Activated gamma-delta T cell treated with anti-CD3 and anti-CD28 coated beads, Interleukin-2, amount 50 U/mL, for 16 hours (primary cell): Measurements from ENCODE around the gene MED10.
"Not testable (repeated sequence)": the region's sequence is repeated elsewhere in the genome, so short reads cannot be mapped to it uniquely, and the experiment has no call there.

Experiments
- DNase-seq: peaks from one replicate; pipeline ENCODE4 v3.0.0-alpha.2; 2020; ENCODE audit warnings: low read depth

MED10 gene

GRCh38 chr5:6372251-6373080 lies 5.9 kb downstream of the MED10 start:
- no peak for DNase-seq

DNA sequence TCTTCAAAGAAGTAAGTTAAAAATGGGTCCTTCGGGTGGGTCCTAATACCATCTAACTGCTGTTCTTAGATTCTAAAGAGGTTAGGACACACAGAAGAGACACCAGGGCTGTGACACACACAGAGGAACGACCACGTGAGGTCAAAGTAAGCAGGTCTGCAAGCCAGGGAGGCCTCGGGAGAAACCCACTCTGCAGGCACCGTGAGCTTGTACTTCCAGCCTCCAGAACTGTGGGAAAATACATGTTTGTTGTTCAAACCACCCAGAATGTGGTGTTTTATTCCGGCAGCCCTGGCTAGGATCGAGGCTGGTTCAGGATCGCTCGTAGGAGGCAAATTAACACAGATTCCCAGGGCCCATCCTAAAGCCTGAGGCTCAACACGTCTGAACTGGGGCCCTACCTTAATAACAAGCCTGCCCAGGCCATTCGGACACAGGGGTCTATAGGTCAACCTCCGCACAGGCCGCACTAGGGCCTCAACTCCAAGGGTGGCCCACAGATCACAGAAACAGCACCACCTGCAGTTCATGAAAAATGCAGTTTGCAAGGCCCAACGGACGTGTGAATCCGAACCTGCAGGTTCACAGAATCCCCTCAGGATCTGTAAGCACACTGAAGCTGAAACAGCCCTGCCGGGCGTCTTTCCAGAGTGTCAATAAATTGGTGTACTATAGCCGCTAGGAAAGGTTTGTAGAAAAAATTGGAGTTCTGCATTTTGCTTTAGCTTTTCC lies 7.1 kb downstream of the MED10 start:
- no peak for DNase-seq

GRCh38 chr5:6370580-6370979 lies 7.8 kb downstream of the MED10 start:
- no peak for DNase-seq

DNA sequence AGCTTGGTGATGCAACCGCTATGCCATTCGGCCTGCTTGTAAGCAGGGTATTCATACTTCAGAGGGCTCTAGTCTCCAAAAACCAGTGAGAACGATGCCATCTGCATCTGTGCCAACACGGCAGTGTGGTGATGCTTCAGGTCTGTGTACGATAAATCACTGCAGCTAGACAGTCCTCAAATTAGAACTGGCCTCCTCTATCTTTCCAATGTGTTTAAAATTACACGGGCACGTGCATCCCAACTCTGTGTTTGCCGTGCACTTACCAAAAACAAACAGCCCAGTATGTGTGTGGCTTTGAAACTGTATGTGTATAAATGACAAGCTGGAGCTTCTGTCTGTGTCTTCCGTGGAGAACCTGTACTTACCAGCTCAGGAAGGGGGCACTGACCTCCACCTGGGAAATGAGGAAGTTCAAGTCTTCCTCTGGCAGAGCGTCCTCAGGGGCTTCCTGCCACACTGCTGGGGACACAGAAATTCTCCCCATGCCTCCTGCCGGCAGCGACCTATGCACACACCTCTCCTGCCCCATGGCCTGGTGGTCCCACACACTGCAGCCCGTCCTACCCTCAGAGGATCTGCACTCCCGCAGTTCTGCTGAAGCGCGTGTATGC lies 12.3 kb downstream of the MED10 start:
- no peak for DNase-seq

- no peak for DNase-seq
These were observed 13.0 kb downstream of the MED10 start for GRCh38 chr5:6365142-6365976.

DNA sequence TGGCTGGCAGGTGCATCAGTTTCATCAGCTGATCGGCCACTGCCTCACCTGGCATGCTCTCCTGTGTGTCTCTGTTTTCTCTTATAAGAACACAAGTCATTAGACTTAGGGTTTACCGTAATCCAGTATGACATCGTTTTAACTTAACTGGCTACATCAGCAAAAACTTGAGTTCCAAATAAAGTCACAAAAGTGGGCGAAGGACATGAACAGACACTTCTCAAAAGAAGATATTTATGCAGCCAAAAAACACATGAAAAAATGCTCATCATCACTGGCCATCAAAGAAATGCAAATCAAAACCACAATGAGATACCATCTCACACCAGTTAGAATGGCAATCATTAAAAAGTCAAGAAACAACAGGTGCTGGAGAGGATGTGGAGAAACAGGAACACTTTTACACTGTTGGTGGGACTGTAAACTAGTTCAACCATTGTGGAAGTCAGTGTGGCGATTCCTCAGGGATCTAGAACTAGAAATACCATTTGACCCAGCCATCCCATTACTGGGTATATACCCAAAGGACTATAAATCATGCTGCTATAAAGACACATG lies 14.8 kb downstream of the MED10 start:
- DNase-seq, result not testable (repeated sequence)

GRCh38 chr5:6362846-6363245 lies 15.5 kb downstream of the MED10 start:
- DNase-seq, result no peak

GRCh38 chr5:6361101-6361500 lies 17.2 kb downstream of the MED10 start:
- no peak for DNase-seq

GRCh38 chr5:6360323-6361072 lies 17.8 kb downstream of the MED10 start:
- no peak for DNase-seq

- no peak for DNase-seq
These were observed 18.6 kb downstream of the MED10 start for GRCh38 chr5:6359555-6360322.

- no peak for DNase-seq
These were observed 19.9 kb downstream of the MED10 start for GRCh38 chr5:6358434-6358820.

GRCh38 chr5:6357817-6358433 lies 20.4 kb downstream of the MED10 start:
- not testable (repeated sequence) for DNase-seq

DNA sequence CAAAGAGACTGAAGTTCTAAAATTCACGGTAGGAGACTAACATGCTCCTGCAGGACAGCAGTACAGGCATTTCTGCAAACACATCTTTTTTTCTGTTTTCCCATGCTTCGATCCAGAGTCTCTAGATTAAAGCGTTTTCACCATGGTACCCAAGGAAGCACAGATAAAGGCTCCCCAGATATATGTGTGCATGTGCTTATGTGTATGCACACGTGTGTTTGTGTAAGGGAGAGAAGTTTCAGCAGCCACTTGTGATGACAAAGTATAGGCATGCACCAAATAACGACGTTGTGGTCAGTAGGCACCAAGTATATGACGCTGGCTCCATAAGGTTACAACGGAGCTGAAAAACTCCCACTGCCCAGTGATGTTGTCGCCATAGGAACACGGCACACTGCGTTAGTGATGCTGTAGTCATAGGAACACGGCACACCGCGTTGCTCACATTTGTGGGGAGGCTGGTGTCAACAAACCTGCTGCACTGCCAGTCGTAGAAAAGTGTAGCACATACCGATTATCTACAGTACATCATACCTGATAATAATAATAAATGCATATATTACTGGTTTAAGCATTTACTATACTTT lies 21.7 kb downstream of the MED10 start:
- no peak for DNase-seq

- no peak for DNase-seq
These were observed 23.1 kb downstream of the MED10 start for GRCh38 chr5:6355294-6355693.

DNA sequence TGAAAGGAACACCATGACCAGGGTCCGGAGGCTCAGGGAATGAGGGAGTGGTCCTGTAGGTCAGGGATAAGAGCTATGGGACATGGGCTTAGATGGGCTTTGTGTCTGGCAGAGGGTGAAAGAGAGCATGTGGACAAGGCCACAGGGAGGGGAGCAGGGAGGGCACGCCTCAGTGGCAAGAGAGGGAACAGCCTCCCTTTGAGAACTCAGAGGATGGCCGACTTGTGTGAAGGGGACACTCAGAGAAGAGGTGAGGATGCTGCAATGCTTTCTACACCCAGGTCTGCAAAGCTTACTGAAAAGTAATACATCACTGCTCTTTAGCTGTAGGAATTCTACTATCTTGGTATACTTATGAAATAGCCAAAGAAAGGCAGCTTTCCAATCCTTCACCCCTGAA lies 23.5 kb downstream of the MED10 start:
- DNase-seq, result no peak

DNA sequence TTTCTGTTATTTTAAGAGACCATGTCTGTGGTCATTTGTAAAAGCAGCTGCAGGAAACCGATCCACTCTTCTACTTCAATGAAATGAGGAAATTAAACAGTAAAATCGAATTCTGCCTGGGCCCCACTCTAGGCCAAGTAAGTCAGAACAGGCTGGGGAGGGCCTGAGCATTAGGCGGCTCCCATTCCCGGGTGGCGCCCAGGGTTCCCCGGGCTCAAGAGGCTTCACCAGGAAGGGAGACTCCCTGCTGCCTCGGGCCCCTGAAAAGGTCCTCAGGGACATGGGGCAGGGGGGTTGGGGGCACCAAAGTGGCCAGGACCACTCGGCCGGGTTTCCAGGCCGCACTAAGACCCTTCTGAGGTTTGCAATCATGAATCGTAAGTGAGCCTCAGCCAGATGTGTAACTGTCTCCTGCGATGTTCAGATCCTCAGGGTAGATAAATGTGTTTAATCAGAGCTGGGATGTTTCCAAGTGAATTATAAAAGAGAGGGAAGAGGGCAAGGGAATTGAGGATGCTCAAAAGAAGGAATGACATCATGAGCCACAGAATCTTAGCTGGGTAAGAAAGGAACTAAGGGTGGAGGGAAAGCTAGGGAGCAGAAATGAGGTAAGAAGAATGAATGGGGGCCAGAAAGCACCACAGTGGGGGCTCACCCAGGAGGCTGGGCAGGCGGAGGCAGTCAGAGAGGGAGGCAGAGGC lies 24.6 kb downstream of the MED10 start:
- DNase-seq, result no peak

GRCh38 chr5:6350277-6351090 lies 27.9 kb downstream of the MED10 start:
- DNase-seq, result no peak

DNA sequence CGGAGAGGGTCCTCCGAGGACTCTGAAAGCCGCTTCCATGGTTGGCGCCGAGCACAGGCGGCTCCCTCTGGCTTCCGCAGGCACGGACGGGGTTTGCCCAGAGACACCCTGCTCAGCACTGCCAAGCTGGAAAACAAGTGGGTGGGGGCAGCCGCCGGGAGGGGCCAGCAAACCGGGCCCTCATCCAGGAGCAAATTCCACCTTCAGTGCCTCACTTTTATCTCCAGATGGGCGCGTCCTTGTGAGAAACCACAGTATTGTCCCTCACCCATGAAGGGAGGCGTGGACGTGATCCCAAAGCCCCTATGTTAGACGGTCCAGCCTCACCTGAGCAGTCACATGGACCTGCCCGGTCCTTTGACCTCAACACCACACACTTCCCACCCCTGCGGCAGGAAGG lies 29.0 kb downstream of the MED10 start:
- DNase-seq, result no peak
